Lung (tissue), 12 donors: ENCODE results near the gene PAGR1. TPM values are rescaled to one million over a fixed set of nuclear protein-coding genes. Genes with fewer than 3 reads are reported as not detected.

Source experiments
- ATAC-seq: fragments of 200-7000 bp; cut with Tn5 transposase; one replicate; pipeline ENCODE4 v1.9.1; 2020; ENCODE audit warnings: moderate number of reproducible peaks; ENCODE audit not compliant: insufficient read depth, low FRiP score
- DNase-seq, 3 donors: peaks; one replicate each; pipeline ENCODE4 v3.0.0-alpha.2; 2013 to 2017
- H3K27ac ChIP-seq, 2 donors: one replicate each; pipeline ENCODE4 v1.5.1; 2013; ENCODE audit warnings: mild to moderate bottlenecking in 2 of 2, moderate library complexity in 2 of 2, control low read depth in 1 of 2, inconsistent platforms in 1 of 2, low read depth in 1 of 2, low read length in 1 of 2
- H3K27me3 ChIP-seq, 3 donors: one replicate each; pipeline ENCODE4 v1.5.1; 2013; ENCODE audit warnings: low read length in 2 of 3; ENCODE audit not compliant: control insufficient read depth in 3 of 3, insufficient read depth in 3 of 3
- H3K36me3 ChIP-seq, 4 donors: one replicate each; pipeline ENCODE4 v1.5.1; 2013; ENCODE audit warnings: low read length in 4 of 4, mild to moderate bottlenecking in 1 of 4, moderate library complexity in 1 of 4; ENCODE audit not compliant: control insufficient read depth in 4 of 4, insufficient read depth in 4 of 4
- H3K4me1 ChIP-seq, 5 donors: one replicate each; pipeline ENCODE4 v1.5.1; 2013; ENCODE audit warnings: low read length in 5 of 5, mild to moderate bottlenecking in 2 of 5, moderate library complexity in 1 of 5; ENCODE audit not compliant: control insufficient read depth in 5 of 5, insufficient read depth in 5 of 5
- H3K4me3 ChIP-seq: one replicate; pipeline ENCODE4 v1.5.1; 2013; ENCODE audit warnings: mild to moderate bottlenecking, control low read depth, moderate library complexity
- H3K9ac ChIP-seq, 2 donors: one replicate each; pipeline ENCODE4 v1.5.1; 2013; ENCODE audit warnings: low read length in 2 of 2, control low read depth in 1 of 2; ENCODE audit not compliant: insufficient read depth in 1 of 2
- H3K9me3 ChIP-seq, 4 donors: one replicate each; pipeline ENCODE4 v1.5.1; 2013; ENCODE audit warnings: low read length in 3 of 4, mild to moderate bottlenecking in 1 of 4, moderate library complexity in 1 of 4; ENCODE audit not compliant: control insufficient read depth in 4 of 4, insufficient read depth in 3 of 4
- WGBS, 2 donors: extraction: QIAGEN DNeasy Blood & Tissue Kit; methylation state at CpG; one replicate each; pipeline ENCODE4 v1.1.7; 2013; 5-methylcytosine and 5-hydroxymethylcytosine counted together
- polyA plus RNA-seq, 2 donors: library from polyadenylated mRNA; stranded (reverse); fragments of 200-250 nt; gene quantifications; one replicate each; pipeline ENCODE4 v1.2.1, GENCODE V29; 2013
- total RNA-seq, 2 donors: library from RNA; depleted of rRNA in 1 of 2; stranded (reverse); fragments of >200 nt in 1 of 2; gene quantifications; one replicate each; pipeline ENCODE4 v1.2.1, GENCODE V29; 2014 to 2021
- TF ChIP-seq, protein P1 (sequence below): IDR thresholded peaks from 2 replicates; pipeline ENCODE4 v1.5.1; 2012; ENCODE audit warnings: mild to moderate bottlenecking; ENCODE audit errors: control extremely low read depth, extremely low read depth
- donor health status: control.
- donor health status: control.
- donor health status: Bipolar disorder and iron deficiency.
- donor health status: healthy.
- donor health status: DM: yes; HTN: yes; CAD: no.

Gene PAGR1
- total and polyA plus RNA-seq, 4 donors, result 18.4 to 43.2 (median 26.5) TPM

DNA sequence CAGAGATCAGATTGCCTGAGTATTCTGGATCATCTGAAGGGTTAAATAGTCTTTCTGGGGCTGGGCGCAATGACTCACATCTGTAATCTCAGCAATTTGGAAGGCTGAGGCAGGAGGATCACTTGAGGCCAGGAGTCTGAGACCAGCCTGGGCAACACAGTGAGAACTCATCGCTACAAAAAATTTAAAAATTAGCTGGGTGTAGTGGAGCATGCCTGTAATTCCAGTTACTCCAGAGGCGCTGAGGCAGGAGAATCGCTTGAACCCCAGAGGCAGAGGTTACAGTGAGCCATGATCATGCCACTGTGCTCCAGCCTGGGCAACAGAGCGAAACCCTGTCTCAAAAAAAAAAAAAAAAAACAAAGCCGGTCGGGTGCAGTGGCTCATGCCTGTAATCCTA is 20.0 kb downstream of the PAGR1 start:
- Histone ChIP-seq H3K4me3 (no peak overlapping the region), H3K4me1 (no peaks in the 10 kb centered on the region), H3K36me3 (peaks cover 0 to 68% (median 0%) of the 10 kb centered on the region in 4 donors), H3K9me3 (no peaks in the 10 kb centered on the region), H3K9ac (no peak overlapping the region), H3K27ac (no peak overlapping the region), H3K27me3 (peaks cover 0 to 2% (median 0%) of the 10 kb centered on the region in 3 donors)
- 91 to 97% methylated on average over 7 of the region's 7 CpGs for WGBS, 2 donors
- ATAC-seq (no peak), DNase-seq (no peak)
- TF ChIP-seq, protein P1, sequence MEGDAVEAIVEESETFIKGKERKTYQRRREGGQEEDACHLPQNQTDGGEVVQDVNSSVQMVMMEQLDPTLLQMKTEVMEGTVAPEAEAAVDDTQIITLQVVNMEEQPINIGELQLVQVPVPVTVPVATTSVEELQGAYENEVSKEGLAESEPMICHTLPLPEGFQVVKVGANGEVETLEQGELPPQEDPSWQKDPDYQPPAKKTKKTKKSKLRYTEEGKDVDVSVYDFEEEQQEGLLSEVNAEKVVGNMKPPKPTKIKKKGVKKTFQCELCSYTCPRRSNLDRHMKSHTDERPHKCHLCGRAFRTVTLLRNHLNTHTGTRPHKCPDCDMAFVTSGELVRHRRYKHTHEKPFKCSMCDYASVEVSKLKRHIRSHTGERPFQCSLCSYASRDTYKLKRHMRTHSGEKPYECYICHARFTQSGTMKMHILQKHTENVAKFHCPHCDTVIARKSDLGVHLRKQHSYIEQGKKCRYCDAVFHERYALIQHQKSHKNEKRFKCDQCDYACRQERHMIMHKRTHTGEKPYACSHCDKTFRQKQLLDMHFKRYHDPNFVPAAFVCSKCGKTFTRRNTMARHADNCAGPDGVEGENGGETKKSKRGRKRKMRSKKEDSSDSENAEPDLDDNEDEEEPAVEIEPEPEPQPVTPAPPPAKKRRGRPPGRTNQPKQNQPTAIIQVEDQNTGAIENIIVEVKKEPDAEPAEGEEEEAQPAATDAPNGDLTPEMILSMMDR, result no peak

DNA sequence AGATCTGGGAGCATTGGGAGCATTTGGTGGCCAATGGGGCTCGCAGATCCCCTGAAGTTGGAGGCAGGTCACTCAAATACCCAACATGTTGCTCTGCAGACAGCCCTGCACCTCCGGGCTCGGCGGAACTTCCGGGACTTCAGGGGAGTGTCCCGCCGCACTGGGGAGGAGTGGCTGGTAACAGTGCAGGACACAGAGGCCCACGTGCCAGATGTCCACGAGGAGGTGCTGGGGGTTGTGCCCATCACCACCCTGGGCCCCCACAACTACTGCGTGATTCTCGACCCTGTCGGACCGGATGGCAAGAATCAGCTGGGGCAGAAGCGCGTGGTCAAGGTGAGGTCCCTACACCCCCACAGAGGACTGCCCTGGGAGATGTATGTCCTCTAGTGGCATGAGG is 20.7 kb downstream of the PAGR1 start:
- Histone ChIP-seq H3K36me3 (peaks cover 0 to 69% (median 1%) of the 10 kb centered on the region in 4 donors), H3K4me3 (no peak overlapping the region), H3K27me3 (peaks cover 0 to 2% (median 0%) of the 10 kb centered on the region in 3 donors), H3K9ac (no peak overlapping the region), H3K9me3 (no peaks in the 10 kb centered on the region), H3K27ac (no peak overlapping the region), H3K4me1 (no peaks in the 10 kb centered on the region)
- TF ChIP-seq, protein P1, result no peak
- DNase-seq, result no peak
- 87 to 94% methylated on average over 15 of the region's 15 CpGs for WGBS, 2 donors
- ATAC-seq, result no peak

DNA sequence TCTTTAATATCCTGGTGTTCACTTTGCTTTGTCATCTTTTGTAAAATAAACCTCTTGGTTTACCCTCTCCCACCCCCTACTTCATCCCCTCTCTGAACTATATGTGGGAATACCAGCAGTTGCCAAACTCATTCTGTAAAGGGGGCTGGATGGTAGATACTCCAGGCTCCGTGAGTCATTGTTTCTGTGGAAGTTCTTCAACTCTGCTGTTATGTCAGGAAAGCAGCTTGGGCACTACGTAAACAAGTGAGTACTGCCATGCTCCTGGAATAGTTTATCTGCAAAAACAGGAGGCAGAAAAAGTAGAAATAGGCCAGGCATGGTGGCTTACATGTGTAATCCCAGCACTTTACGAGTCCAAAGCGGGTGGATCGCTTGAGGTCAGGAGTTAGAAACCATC is 21.9 kb downstream of the PAGR1 start:
- TF ChIP-seq, protein P1, result no peak
- no peak for DNase-seq
- Histone ChIP-seq H3K27ac (no peak overlapping the region), H3K36me3 (peaks cover 0 to 74% (median 2%) of the 10 kb centered on the region in 4 donors), H3K9ac (no peak overlapping the region), H3K27me3 (peaks cover 0 to 2% (median 0%) of the 10 kb centered on the region in 3 donors), H3K4me1 (no peaks in the 10 kb centered on the region), H3K9me3 (no peaks in the 10 kb centered on the region), H3K4me3 (no peak overlapping the region)
- ATAC-seq, result no peak
- WGBS, 2 donors, result 94 to 95% methylated on average over 5 of the region's 5 CpGs

DNA sequence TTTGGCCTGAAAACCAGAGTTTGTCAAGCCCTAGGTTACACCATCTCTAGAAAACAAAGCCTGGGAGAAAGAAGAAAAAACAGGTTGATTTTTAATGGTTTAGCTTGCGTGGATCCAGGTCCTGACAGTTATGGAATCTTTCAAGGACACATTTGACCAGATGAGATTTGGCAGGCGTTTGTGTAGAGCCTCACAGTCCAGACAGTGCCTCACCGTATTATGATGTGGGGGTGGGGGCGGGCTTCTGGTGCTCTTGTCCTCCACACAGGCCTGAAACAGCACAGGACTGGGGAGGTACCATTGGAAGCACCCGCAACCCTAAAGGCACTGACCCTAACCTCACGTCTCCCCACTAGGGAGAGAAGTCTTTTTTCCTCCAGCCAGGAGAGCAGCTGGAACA is 23.9 kb downstream of the PAGR1 start:
- Histone ChIP-seq H3K9me3 (no peaks in the 10 kb centered on the region), H3K9ac (no peak overlapping the region), H3K4me3 (no peak overlapping the region), H3K27ac (no peak overlapping the region), H3K36me3 (peaks cover 0 to 75% (median 2%) of the 10 kb centered on the region in 4 donors), H3K4me1 (peaks cover 0 to 3% (median 0%) of the 10 kb centered on the region in 5 donors), H3K27me3 (peaks cover 0 to 2% (median 0%) of the 10 kb centered on the region in 3 donors)
- 92 to 96% methylated on average over 6 of the region's 6 CpGs for WGBS, 2 donors
- ATAC-seq (no peak), DNase-seq (no peak)
- TF ChIP-seq, protein P1, result no peak
